ENCODE results near the gene FNTB.

DNA sequence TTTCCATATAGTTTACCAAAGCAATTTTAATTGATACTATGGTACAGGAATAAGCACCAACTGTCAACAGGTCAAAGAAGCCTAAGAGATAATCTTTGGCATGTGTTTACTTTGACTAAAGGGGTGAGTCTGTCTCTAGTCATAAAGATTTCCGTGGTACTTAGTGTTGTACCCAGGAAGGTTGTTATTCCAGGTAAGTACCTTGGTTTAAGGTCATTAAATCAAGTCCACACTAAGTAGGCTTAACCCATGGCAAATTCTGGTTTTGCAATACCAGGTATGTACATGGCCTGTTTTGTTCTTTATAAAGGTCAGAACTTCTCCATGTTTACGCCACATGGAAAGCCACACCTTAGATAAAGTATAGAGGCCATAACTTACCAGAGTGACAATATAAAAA lies 105.7 kb downstream of the FNTB start:
- TF ChIP-seq EZH2phosphoT487 (IDR thresholded peaks at IDR 0.05; ENCODE audit: borderline replicate concordance, low read length) = no peak
- TF ChIP-seq, protein P1, sequence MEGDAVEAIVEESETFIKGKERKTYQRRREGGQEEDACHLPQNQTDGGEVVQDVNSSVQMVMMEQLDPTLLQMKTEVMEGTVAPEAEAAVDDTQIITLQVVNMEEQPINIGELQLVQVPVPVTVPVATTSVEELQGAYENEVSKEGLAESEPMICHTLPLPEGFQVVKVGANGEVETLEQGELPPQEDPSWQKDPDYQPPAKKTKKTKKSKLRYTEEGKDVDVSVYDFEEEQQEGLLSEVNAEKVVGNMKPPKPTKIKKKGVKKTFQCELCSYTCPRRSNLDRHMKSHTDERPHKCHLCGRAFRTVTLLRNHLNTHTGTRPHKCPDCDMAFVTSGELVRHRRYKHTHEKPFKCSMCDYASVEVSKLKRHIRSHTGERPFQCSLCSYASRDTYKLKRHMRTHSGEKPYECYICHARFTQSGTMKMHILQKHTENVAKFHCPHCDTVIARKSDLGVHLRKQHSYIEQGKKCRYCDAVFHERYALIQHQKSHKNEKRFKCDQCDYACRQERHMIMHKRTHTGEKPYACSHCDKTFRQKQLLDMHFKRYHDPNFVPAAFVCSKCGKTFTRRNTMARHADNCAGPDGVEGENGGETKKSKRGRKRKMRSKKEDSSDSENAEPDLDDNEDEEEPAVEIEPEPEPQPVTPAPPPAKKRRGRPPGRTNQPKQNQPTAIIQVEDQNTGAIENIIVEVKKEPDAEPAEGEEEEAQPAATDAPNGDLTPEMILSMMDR (IDR thresholded peaks at IDR 0.05; ENCODE audit: low read depth, low read length, poor library complexity, severe bottlenecking) = no peak
